ENCODE measurements around the gene SMIM34.
"Not testable (repeated sequence)": the region's sequence is repeated elsewhere in the genome, so short reads cannot be mapped to it uniquely, and the experiment has no call there.

Gene SMIM34

DNA sequence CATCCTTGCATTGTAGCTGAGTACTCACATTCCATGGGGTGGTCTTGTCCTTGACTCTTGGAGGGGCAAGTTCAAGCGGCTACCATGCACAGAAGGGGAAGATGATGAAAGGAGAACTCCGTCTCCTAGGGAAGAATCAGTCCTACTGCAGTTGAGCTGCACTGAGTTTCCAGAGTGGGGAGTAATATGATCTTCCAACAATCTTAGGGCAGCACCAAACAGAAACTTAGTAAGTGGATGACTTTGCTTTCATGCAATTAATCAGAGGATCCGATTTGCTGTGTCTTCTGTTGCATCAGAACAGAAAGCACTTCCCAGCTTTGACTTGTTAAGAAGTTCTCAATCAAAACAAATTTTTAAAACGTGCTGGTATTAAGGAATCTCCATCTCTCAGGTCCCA, at the start of gene SMIM34:
TSS of gene SMIM34 (minus strand) at position 147 of the 400 bp plus-strand sequence. CDS start at position 35, 112 bp downstream.
- not testable (repeated sequence) for DNase-seq (ENCODE audit: low spot score)

DNA sequence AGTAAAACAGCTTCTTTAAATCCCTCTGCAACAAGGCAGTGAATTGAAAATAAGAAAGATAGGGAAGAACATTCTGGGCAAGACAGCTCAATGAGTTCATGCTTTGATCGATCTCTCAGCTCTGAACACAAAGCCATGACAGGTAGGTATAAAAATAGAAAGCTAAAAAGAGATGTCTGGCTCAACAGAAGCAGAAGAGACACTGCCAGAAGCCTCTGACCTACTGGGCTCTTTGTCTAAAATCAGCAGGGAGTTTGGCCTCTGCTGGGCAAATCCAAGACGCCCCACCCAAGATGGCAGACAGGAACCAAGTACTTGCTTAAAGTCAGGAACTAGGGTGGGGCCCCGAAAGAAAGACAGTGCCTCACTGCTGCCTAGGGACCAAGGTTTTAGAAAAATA, 43.6 kb upstream of the SMIM34 start:
- DNase-seq (ENCODE audit: low spot score) = not testable (repeated sequence)

GRCh38 chr21:34459426-34459825, 35.7 kb upstream of the SMIM34 start:
- not testable (repeated sequence) for DNase-seq (ENCODE audit: low spot score)

- DNase-seq (ENCODE audit: low spot score) = not testable (repeated sequence)
Measured at GRCh38 chr21:34458266-34458665, 34.5 kb upstream of the SMIM34 start.

GRCh38 chr21:34456180-34456579, 32.4 kb upstream of the SMIM34 start:
- DNase-seq (ENCODE audit: low spot score) = not testable (repeated sequence)

- not testable (repeated sequence) for DNase-seq (ENCODE audit: low spot score)
Measured at GRCh38 chr21:34455628-34456027, 31.9 kb upstream of the SMIM34 start.

GRCh38 chr21:34447018-34447417, 23.3 kb upstream of the SMIM34 start:
- not testable (repeated sequence) for DNase-seq (ENCODE audit: low spot score)

- DNase-seq (ENCODE audit: low spot score) = not testable (repeated sequence)
Measured at GRCh38 chr21:34443486-34443885, 19.7 kb upstream of the SMIM34 start.

GRCh38 chr21:34429710-34430109, 6.0 kb upstream of the SMIM34 start:
- DNase-seq (ENCODE audit: low spot score) = not testable (repeated sequence)

DNA sequence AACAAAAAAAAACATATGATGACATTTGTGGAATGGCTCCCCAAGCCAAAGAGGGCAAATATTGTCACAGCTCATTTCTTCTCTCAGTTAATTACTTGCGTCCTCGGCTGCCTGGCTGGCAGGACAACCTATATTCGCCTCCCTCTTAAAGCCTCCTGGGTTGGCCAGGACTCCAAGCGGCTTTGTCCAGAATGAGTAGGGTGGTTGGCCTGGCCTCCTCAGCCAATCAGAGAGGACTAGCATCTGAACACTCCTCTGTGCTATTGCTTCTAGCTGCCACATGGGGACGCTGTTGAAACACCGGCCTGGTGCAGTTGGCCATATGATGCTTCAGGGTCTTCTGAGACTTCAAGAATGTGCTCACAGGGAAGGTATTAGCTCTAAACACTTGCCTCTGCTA, 4.7 kb upstream of the SMIM34 start:
- not testable (repeated sequence) for DNase-seq (ENCODE audit: low spot score)

- not testable (repeated sequence) for DNase-seq (ENCODE audit: low spot score)
Measured at GRCh38 chr21:34427339-34427738, 3.6 kb upstream of the SMIM34 start.

GRCh38 chr21:34417448-34418077, 6.2 kb downstream of the SMIM34 start:
- DNase-seq (ENCODE audit: low spot score) = not testable (repeated sequence)

DNA sequence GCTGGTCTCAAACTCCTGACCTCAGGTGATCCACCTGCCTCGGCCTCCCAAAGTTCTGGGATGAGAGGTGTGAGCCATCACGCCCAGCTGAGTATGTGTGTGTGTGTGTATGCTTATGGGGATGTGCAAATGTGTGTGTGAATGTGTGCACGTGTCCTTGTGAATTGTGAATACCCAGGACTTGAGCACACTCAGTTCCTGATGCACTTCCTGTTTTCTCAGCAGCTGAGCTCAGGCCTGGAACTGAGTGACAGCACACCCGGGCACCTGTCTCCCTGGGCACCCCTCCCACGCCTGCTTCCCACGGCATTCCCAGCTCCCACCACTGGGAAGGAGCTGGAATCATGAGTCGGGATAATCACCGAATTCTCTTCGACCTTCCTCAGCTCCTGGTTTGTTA, 16.5 kb downstream of the SMIM34 start:
- DNase-seq (ENCODE audit: low spot score) = not testable (repeated sequence)

DNA sequence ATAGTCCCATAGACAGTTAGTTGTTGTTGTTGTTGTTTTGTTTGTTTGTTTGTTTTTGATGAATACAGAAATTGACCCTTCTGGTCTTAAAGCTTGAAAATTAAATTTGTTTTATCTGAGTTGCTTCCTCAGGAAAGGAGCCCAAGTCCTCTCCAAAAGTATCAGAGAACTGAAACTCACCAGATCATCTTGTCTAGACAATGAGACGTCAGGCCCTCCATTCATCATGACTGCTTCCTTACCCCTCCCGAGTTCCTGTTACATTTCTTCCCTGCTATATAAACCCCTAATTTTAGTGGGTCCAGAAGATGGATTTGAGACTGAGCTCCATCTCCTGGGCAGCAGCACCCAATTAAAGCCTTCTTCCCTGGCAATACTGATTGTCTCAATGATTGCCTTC, 17.1 kb downstream of the SMIM34 start:
- DNase-seq (ENCODE audit: low spot score) = not testable (repeated sequence)

DNA sequence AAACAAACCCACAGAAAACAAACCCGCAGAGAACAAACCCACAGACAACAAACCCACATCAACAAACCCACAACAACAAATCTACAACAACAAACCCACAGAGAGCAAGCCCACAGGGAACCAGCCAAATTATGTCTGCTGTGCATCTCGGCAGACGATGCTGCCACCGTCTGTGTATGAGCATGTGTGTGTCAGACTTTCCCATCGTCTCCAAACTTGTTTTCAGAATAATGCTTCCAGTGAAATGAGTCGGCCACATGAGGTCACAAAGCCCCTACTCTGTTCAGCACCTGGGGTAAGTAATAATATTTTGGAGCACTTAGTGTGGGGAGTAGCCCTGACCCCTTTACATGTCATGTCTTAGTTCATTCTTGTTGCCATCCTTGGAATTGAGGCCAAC, 17.6 kb downstream of the SMIM34 start:
- not testable (repeated sequence) for DNase-seq (ENCODE audit: low spot score)

GRCh38 chr21:34405686-34406085, 18.1 kb downstream of the SMIM34 start:
- not testable (repeated sequence) for DNase-seq (ENCODE audit: low spot score)

DNA sequence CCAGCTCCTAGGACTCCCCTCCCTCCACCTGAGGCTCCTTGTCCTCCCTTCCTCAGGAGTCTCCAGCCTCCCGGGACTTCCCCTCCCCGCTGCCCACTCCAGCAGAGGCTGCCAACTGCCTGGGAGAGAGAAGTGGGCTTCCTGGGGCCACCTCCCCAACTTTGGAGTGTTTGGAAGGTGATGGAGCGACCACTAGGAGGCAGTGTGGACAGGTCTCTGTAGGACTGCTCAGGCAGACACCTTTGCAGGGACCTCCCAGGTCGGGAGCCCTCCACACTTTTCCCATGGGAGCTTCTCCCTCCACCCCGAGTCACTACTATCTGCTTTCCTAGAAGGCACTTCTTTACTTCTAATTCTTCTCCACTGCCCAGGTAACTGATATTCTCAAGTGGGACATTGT, 19.0 kb downstream of the SMIM34 start:
- DNase-seq (ENCODE audit: low spot score) = not testable (repeated sequence)

DNA sequence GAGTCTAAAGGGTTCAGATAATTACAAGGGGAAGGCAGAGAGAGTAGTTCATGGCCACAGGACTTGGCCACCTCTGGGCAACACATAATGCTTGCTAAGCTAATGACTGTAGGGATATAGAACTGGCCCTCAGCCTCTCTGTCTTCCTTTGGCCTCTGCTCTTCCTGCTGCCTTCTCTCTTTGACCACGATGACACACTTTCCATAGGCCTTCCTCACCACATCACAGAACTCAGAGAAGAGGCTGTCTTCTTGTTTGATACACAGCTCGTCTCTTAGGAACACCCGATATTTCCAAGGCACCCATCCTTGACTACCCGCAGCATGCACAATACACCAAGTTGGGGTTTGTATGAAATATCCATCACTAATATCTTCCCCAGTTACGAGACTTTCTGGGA, 23.2 kb downstream of the SMIM34 start:
- DNase-seq (ENCODE audit: low spot score) = not testable (repeated sequence)

DNA sequence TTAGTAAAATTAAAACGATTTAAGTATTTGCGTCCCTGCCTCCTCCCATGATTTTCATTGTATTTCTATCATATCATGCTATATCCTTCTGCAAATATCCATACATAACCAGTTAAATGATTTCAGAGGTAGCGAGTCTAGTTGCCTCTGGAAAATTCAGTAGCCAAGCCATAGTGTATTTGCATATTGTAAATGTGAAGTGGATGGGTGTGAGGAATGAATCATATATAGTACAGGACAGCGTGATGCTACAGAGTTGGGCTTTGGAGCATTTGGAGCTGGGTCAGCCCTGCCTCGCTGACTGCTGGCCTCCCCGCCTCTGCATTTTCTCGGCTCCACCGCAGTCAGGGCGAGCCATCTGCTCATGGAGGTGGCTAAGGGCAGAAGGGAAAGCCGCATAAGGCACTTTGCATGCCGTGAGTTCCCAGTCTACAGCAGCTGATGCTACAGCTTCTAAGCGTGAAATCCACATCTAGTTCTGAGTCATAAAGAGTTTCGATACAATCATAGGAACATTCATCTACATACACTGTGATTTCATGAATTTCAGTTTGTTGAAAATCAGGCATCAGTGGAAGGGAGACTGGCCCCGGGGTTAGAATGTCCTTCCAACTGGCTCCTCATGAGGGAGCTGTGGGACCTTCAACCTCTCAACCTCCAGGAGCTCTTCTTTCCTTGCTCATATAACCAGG, 39.9 kb downstream of the SMIM34 start:
- not testable (repeated sequence) for DNase-seq (ENCODE audit: low spot score)

DNA sequence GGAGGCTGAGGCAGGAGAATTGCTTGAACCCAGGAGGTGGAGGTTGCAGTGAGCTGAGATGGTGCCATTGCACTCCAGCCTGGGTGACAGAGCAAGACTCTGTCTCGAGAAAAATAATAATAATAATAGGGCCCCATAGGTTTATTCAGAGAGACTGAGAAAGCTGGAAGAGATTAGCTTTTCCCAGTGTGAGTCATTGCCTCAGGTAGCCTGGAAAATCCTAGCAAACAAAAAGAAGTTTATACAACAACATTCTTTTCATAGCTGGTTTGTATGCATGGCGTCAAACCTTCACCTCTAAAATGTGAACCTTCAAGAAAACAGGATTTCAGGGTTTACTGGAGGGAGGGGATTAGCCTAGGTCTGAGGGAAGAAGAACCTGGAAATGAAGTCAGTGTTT, 40.6 kb downstream of the SMIM34 start:
- DNase-seq (ENCODE audit: low spot score) = not testable (repeated sequence)

GRCh38 chr21:34375619-34375972, 48.2 kb downstream of the SMIM34 start:
- not testable (repeated sequence) for DNase-seq (ENCODE audit: low spot score)

DNA sequence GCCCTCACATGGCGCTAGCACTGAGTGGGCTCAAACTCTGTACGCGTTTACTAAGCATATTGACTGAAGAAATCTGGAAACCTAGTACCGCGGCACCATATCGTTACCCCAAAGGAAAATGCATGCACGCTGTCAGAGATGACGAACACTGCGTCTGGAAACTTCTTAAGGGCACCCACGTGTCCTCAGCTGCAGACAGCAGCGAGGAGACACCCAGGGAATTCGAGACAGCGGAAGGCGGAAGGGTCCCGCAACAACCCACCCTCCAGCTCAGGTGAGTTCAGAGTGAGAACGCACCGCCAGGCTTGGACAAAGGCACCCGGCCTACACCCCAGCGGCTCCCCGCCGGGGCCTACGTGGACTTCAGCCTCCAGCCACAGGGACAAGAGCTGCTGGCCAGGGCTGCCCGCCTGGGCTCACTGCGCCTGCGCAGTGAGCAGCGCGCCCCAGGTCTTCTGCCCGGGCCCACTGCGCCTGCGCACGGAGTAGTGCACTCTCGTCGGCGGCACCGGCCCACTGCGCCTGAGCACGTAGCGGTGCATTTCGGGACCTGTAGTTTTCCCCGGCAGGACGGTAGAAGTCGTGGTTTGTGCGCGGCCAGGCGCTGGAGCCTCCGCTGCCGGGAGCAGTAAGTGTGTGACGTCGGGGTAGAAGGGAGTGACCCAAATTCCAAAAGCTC, 48.7 kb downstream of the SMIM34 start, which contains the start of gene SMIM11:
TSS of gene SMIM11 (plus strand) at position 568 of the 679 bp plus-strand sequence. CDS start 3,998 bp downstream, outside the sequence.
- DNase-seq (ENCODE audit: low spot score) = not testable (repeated sequence)

DNA sequence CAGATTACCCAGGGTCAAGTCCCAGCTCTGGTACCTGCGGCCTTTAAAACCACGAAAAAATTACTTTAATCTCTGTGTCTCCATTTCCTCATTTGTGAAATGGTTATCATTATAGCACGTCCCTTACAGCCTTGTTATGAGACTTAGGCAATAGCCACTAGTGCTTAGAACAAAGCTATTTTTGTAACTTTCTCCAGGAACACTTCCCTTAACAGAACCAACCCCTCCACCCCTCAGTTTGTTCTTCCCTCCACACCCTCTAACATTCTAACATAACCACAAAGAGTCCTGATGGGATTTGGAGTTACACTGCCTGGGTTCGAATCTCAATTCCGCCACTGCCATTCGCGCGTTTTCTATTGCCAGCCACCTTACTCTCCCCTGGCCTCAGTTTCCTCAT, 49.3 kb downstream of the SMIM34 start:
- DNase-seq (ENCODE audit: low spot score) = not testable (repeated sequence)
